ENCODE data around the gene CACNB2. TPM values are rescaled to one million over a fixed set of nuclear protein-coding genes. Genes with fewer than 3 reads are reported as not detected.
"Not testable (repeated sequence)": the region's sequence is repeated elsewhere in the genome, so short reads cannot be mapped to it uniquely, and the experiment has no call there.

The CACNB2 gene
- total RNA-seq, 1 donor from 2014 or later, result not detected

- intact Hi-C loops (cut with micrococcal nuclease), result no loop called here
Observed at GRCh38 chr10:18561861-18562551, 421.8 kb downstream of the CACNB2 start.

- intact Hi-C loops (cut with micrococcal nuclease), result no loop called here
Observed at GRCh38 chr10:18563003-18563726, 422.9 kb downstream of the CACNB2 start.

DNA sequence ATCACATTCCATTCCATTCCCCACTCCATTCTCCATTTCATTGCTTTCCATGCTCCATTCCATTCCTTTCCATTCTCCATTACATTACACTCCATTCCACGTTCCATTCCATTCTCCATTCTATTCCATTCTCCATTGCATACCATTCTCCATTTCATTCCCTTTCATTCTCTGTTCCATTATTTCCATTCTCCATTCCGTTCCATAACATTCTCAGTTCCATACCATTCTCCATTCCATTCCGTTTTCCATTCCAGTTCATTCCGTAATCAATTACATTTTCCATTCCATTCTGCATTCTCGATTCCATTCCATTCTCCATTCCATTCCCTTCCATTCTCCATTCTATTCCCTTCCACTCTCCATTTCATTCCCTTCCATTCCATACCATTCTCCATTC is 424.8 kb downstream of the CACNB2 start:
- intact Hi-C loops (cut with micrococcal nuclease), result no loop called here

- intact Hi-C loops (cut with micrococcal nuclease), result no loop called here
Observed at GRCh38 chr10:18566177-18566576, 426.0 kb downstream of the CACNB2 start.

GRCh38 chr10:18567343-18567856 is 427.2 kb downstream of the CACNB2 start:
- intact Hi-C loops (cut with micrococcal nuclease), result no loop called here

DNA sequence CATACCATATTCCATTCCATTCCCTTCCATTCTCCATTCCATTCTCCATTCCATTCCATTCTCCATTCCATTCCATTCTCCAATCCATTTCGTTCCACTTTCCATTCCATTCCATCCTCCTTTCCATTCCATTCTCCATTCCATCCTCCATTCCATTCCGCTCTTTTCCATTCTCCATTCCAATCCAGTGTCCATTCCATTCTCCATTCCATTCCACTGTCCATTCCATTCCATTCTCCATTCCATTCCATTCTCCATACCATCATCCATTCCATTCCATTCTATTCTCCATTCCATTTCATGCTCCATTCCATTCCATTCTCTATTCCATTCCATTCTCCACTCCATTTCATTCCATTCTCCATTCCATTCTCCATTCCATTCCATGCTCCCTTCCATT is 430.2 kb downstream of the CACNB2 start:
- intact Hi-C loops (cut with micrococcal nuclease), result not testable (repeated sequence)

DNA sequence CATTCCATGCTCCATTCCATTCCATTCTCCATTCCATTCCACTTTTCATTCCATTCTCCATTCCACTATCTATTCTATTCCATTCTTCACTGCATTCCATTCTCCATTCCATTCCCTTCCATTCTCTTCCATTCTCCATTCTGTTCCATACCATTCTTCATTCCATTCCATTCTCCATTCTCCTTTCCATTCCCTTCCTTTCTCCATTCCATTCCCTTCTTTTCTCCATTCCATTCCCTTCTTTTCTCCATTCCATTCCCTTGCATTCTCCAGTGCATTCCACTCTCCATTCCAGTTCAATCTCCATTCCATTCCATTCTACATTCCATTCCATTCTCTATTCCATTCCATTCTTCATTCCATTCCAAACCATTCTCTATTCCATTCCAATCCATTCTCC is 430.9 kb downstream of the CACNB2 start:
- intact Hi-C loops (cut with micrococcal nuclease), result no loop called here

GRCh38 chr10:18571780-18572179 is 431.6 kb downstream of the CACNB2 start:
- intact Hi-C loops (cut with micrococcal nuclease), result no loop called here

GRCh38 chr10:18572959-18573561 is 432.8 kb downstream of the CACNB2 start:
- intact Hi-C loops (cut with micrococcal nuclease), result no loop called here

- intact Hi-C loops (cut with micrococcal nuclease), result no loop called here
Observed at GRCh38 chr10:18576586-18576985, 436.4 kb downstream of the CACNB2 start.

GRCh38 chr10:18577823-18578685 is 437.8 kb downstream of the CACNB2 start:
- intact Hi-C loops (cut with micrococcal nuclease), result no loop called here

DNA sequence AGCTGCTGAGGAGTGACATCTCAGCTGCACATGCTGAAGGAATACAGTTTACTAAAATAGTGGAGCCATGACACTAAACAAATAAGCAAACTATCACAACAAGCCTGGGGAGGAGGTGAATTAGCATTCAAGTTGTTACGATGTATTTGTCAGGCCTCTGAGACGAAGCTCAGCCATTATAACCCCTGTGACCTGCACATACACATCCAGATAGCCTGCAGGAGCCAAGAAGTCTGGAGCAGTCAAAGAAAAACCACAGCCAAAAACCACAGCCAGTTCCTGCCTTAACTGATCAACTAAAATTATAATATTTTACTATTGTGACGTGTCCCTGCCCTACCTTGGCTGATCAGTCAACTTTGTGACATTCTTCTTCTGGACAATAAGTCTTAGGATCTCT is 442.6 kb downstream of the CACNB2 start:
- intact Hi-C loops (cut with micrococcal nuclease), result loop anchor here (1.0 kb wide), 2 partner anchors 68 to 76 kb away; partner anchors contain the start of genes ARL5B and NSUN6

- intact Hi-C loops (cut with micrococcal nuclease), result loop anchor here (1.0 kb wide), 2 partner anchors 68 to 76 kb away; partner anchors contain the start of genes ARL5B and NSUN6
Observed at GRCh38 chr10:18583575-18584270, 443.5 kb downstream of the CACNB2 start.

DNA sequence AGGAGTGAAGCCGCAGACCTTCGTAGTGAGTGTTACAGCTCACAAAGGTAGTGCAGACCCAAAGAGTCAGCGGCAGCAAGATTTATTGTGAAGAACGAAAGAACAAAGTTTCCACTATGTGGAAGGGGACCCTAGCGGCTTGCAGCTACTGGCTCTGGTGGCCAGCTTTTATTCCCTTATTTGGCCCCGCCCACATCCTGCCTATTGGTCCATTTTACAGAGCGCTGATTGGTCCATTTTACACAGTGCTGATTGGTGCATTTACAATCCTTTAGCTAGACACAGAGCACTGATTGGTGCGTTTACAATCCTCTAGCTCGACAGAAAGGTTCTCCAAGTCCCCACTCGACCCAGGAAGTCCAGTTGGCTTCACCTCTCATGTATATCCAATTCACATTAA is 446.4 kb downstream of the CACNB2 start:
- intact Hi-C loops (cut with micrococcal nuclease), result not testable (repeated sequence)

DNA sequence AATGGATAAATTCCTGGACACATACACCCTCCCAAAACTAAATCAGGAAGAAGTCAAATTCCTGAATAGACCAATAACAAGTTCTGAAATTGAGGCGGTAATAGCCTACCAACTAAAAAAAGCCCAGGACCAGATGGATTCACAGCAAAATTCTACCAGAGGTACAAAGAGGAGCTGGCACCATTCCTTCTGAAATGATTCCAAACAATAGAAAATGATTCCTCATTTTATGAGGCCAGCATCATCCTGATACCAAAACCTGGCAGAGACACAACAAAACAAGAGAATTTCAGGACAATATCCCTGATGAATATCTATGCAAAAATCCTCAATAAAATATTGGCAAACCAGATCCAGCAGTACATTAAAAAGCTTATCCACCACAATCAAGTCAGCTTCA is 450.9 kb downstream of the CACNB2 start:
- intact Hi-C loops (cut with micrococcal nuclease), result not testable (repeated sequence)

Other genes with a start within 250 kb of the CACNB2 start
- gene SLC39A12, start 188.5 kb upstream of the CACNB2 start, total RNA-seq, result not detected in 2 replicates